HG03045 (cell line): ENCODE measurements around the gene NDUFB6.
"Not testable (repeated sequence)": the region's sequence is repeated elsewhere in the genome, so short reads cannot be mapped to it uniquely, and the experiment has no call there.

Experiments used
- ATAC-seq: cut with Tn5 transposase; IDR thresholded peaks from one replicate; pipeline ENCODE4 v1.9.1; 2021; ENCODE audit warnings: mild to moderate bottlenecking, moderate library complexity; ENCODE audit not compliant: unreplicated experiment

Gene NDUFB6

GRCh38 chr9:32524892-32525708 lies 47.9 kb downstream of the NDUFB6 start:
- no peak for ATAC-seq

GRCh38 chr9:32524558-32524891 lies 48.4 kb downstream of the NDUFB6 start:
- not testable (repeated sequence) for ATAC-seq

- ATAC-seq: no peak
Observed at GRCh38 chr9:32523910-32524309, 49.0 kb downstream of the NDUFB6 start.

- no peak for ATAC-seq
Observed at GRCh38 chr9:32518276-32518675, 54.7 kb downstream of the NDUFB6 start.

GRCh38 chr9:32516241-32516640 lies 56.7 kb downstream of the NDUFB6 start:
- ATAC-seq: no peak

- no peak for ATAC-seq
Observed at GRCh38 chr9:32508728-32509127, 64.2 kb downstream of the NDUFB6 start.

GRCh38 chr9:32503008-32503407 lies 70.0 kb downstream of the NDUFB6 start:
- no peak for ATAC-seq
